Breast epithelium (tissue), 3 donors: ENCODE results near the gene SDK1.

Experiments used
- CTCF ChIP-seq, 3 donors: fragments of 450-650 bp; IDR thresholded peaks; one replicate each; pipeline ENCODE4 v1.5.1; 2016 to 2017; ENCODE audit warnings: antibody characterized with exemption in 3 of 3, mild to moderate bottlenecking in 3 of 3, moderate library complexity in 3 of 3
- POLR2AphosphoS5 ChIP-seq, 3 donors: sonication (generic); formaldehyde crosslinking; IDR thresholded peaks; one replicate each; pipeline ENCODE4 v1.6.1; 2017; ENCODE audit warnings: antibody characterized with exemption in 3 of 3

DNA sequence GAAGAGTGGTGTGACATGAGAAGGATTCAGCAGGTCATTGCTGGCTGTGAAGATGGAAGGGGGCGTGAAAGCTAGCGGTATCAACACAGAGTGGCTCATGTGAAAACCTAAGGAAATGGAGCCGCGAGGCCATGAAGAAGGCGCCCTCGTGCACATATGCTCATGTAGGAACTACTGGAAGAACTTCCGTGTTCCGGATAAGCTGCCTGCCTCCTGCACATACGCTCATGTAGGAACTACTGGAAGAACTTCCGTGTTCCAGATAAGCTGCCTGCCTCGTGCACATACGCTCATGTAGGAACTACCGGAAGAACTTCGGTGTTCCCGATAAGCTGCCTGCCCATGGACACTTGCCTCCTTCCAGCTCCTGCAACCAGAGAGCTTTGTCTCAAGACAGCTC, 179.1 kb downstream of the SDK1 start:
- TF ChIP-seq CTCF (IDR thresholded peaks at IDR 0.05) = no peak
- no peak for TF ChIP-seq POLR2AphosphoS5 (IDR thresholded peaks at IDR 0.05)
